ENCODE data around the gene OR4C6.

The OR4C6 gene

GRCh38 chr11:55701429-55701828 lies 39.4 kb downstream of the OR4C6 start:
- Histone ChIP-seq H3K27ac (ENCODE audit: low read depth, low read length) (no peak overlapping the region), H3K4me1 (ENCODE audit: control insufficient read depth, insufficient read depth, low read length, unreplicated experiment) (no peaks in the 10 kb centered on the region), H3K4me3 (ENCODE audit: low read depth, low read length) (no peak overlapping the region), H3K79me2 (ENCODE audit: control insufficient read depth, insufficient read depth, low read length, unreplicated experiment) (no peaks in the 10 kb centered on the region), H3K27me3 (ENCODE audit: insufficient read depth, low read length) (no peaks in the 10 kb centered on the region), H2AFZ (ENCODE audit: low read length, unreplicated experiment) (no peak overlapping the region), H3K36me3 (ENCODE audit: insufficient read depth, low read length) (no peaks in the 10 kb centered on the region)

- H3K27ac ChIP-seq (ENCODE audit: low read depth, low read length): no peak overlapping the region
- H3K4me3 ChIP-seq (ENCODE audit: low read depth, low read length): no peak overlapping the region
- no peaks in the 10 kb centered on the region for H3K4me1 ChIP-seq (ENCODE audit: control insufficient read depth, insufficient read depth, low read length, unreplicated experiment)
- no peaks in the 10 kb centered on the region for H3K79me2 ChIP-seq (ENCODE audit: control insufficient read depth, insufficient read depth, low read length, unreplicated experiment)
- H2AFZ ChIP-seq (ENCODE audit: low read length, unreplicated experiment): no peak overlapping the region
- H3K36me3 ChIP-seq (ENCODE audit: insufficient read depth, low read length): no peaks in the 10 kb centered on the region
- H3K27me3 ChIP-seq (ENCODE audit: insufficient read depth, low read length): no peaks in the 10 kb centered on the region
Observed at GRCh38 chr11:55707029-55707428, 45.0 kb downstream of the OR4C6 start.

- H3K27me3 ChIP-seq (ENCODE audit: insufficient read depth, low read length): no peaks in the 10 kb centered on the region
Observed at GRCh38 chr11:55714982-55715888, 53.2 kb downstream of the OR4C6 start.

More at GRCh38 chr11:55714982-55715888, 53.2 kb downstream of the OR4C6 start:
- Histone ChIP-seq H3K4me3 (ENCODE audit: low read depth, low read length) (no peak overlapping the region), H2AFZ (ENCODE audit: low read length, unreplicated experiment) (no peak overlapping the region), H3K4me1 (ENCODE audit: control insufficient read depth, insufficient read depth, low read length, unreplicated experiment) (no peaks in the 10 kb centered on the region), H3K27ac (ENCODE audit: low read depth, low read length) (no peak overlapping the region), H3K36me3 (ENCODE audit: insufficient read depth, low read length) (no peaks in the 10 kb centered on the region), H3K79me2 (ENCODE audit: control insufficient read depth, insufficient read depth, low read length, unreplicated experiment) (no peaks in the 10 kb centered on the region)

All from ACC112 (cell line).